Esophagus (tissue), 2 donors: ENCODE data around the gene ZMAT2. TPM values are rescaled to one million over a fixed set of nuclear protein-coding genes. Genes with fewer than 3 reads are reported as not detected.

Experiments
- H3K27ac ChIP-seq, 2 donors: one replicate each; pipeline ENCODE4 v1.5.1; 2013; ENCODE audit warnings: low read depth in 2 of 2, mild to moderate bottlenecking in 2 of 2, inconsistent platforms in 1 of 2, low read length in 1 of 2, moderate library complexity in 1 of 2
- H3K27me3 ChIP-seq, 2 donors: one replicate each; pipeline ENCODE4 v1.6.1; 2013; ENCODE audit warnings: low read length in 2 of 2, control low read depth in 1 of 2, mild to moderate bottlenecking in 1 of 2; ENCODE audit not compliant: insufficient read depth in 2 of 2, control insufficient read depth in 1 of 2
- H3K36me3 ChIP-seq, 2 donors: one replicate each; pipeline ENCODE4 v1.6.1; 2013; ENCODE audit warnings: low read length in 1 of 2; ENCODE audit not compliant: control insufficient read depth in 2 of 2, insufficient read depth in 2 of 2
- H3K4me1 ChIP-seq, 2 donors: one replicate each; pipeline ENCODE4 v1.6.1; 2013; ENCODE audit warnings: low read length in 1 of 2; ENCODE audit not compliant: control insufficient read depth in 2 of 2, insufficient read depth in 2 of 2
- H3K4me3 ChIP-seq, 2 donors: one replicate each; pipeline ENCODE4 v1.5.1; 2013; ENCODE audit warnings: low read length in 2 of 2, mild to moderate bottlenecking in 2 of 2, low read depth in 1 of 2, moderate library complexity in 1 of 2
- H3K9me3 ChIP-seq, 2 donors: one replicate each; pipeline ENCODE4 v1.6.1; 2013; ENCODE audit warnings: mild to moderate bottlenecking in 2 of 2, low read depth in 1 of 2, low read length in 1 of 2, moderate library complexity in 1 of 2; ENCODE audit not compliant: control insufficient read depth in 2 of 2, insufficient read depth in 1 of 2
- WGBS, 2 donors: extraction: QIAGEN DNeasy Blood & Tissue Kit; methylation state at CpG; one replicate each; pipeline ENCODE4 v1.1.7; 2013; 5-methylcytosine and 5-hydroxymethylcytosine counted together
- polyA plus RNA-seq, 2 donors: library from polyadenylated mRNA; stranded (reverse); fragments of 200-250 nt; gene quantifications; one replicate each; pipeline ENCODE4 v1.2.3, GENCODE V29; 2013
- donor health status: healthy with polysubstance abuse.
- donor health status: Bipolar disorder and iron deficiency.

Gene ZMAT2
- polyA plus RNA-seq, 2 donors: 35.8 to 61.6 TPM

- no peak within 1 kb of the TSS for H3K4me3 ChIP-seq
- H3K27ac ChIP-seq: no peak within 1 kb of the TSS
- H3K9me3 ChIP-seq: no peaks in the 10 kb centered on the region
- no peaks in the 10 kb centered on the region for H3K4me1 ChIP-seq
- peaks cover 31 to 62% of the 10 kb centered on the region in 2 donors for H3K36me3 ChIP-seq
- H3K27me3 ChIP-seq: no peaks in the 10 kb centered on the region
- 90 to 92% methylated on average over 45 of the region's 45 CpGs for WGBS, 2 donors
These were observed 26.9 kb upstream of the ZMAT2 start, which contains the start of gene DND1 for GRCh38 chr5:140673187-140673976. DND1 (minus strand) TSS chr5:140673576; CDS start chr5:140673542, 34 bp downstream.

GRCh38 chr5:140674211-140674610 is 26.0 kb upstream of the ZMAT2 start:
- Histone ChIP-seq H3K9me3 (no peaks in the 10 kb centered on the region), H3K27me3 (no peaks in the 10 kb centered on the region), H3K27ac (no peak overlapping the region), H3K4me1 (no peaks in the 10 kb centered on the region), H3K4me3 (no peak overlapping the region), H3K36me3 (peaks cover 23 to 54% of the 10 kb centered on the region in 2 donors)
- 79 to 83% methylated on average over 2 of the region's 2 CpGs for WGBS, 2 donors

- WGBS, 2 donors: 92 to 95% methylated on average over 4 of the region's 4 CpGs
- no peaks in the 10 kb centered on the region for H3K9me3 ChIP-seq
- H3K4me3 ChIP-seq: no peak overlapping the region
- H3K27me3 ChIP-seq: no peaks in the 10 kb centered on the region
- peaks cover 19 to 50% of the 10 kb centered on the region in 2 donors for H3K36me3 ChIP-seq
- no peak overlapping the region for H3K27ac ChIP-seq
- H3K4me1 ChIP-seq: no peaks in the 10 kb centered on the region
These were observed 25.6 kb upstream of the ZMAT2 start for GRCh38 chr5:140674629-140675028.

GRCh38 chr5:140677947-140678346 is 22.3 kb upstream of the ZMAT2 start:
- WGBS, 2 donors: 89 to 95% methylated on average over 3 of the region's 3 CpGs
- Histone ChIP-seq H3K27ac (no peak overlapping the region), H3K27me3 (no peaks in the 10 kb centered on the region), H3K4me3 (no peak overlapping the region), H3K4me1 (no peaks in the 10 kb centered on the region), H3K9me3 (no peaks in the 10 kb centered on the region), H3K36me3 (peaks cover 25 to 44% of the 10 kb centered on the region in 2 donors)

GRCh38 chr5:140678993-140679392 is 21.3 kb upstream of the ZMAT2 start:
- Histone ChIP-seq H3K4me1 (no peaks in the 10 kb centered on the region), H3K36me3 (peaks cover 25 to 39% of the 10 kb centered on the region in 2 donors), H3K9me3 (no peaks in the 10 kb centered on the region), H3K4me3 (no peak overlapping the region), H3K27me3 (no peaks in the 10 kb centered on the region), H3K27ac (no peak overlapping the region)
- 95 to 97% methylated on average over 7 of the region's 7 CpGs for WGBS, 2 donors

- Histone ChIP-seq H3K27ac (peak overlapping the region; percentile 92 to 99), H3K9me3 (no peaks in the 10 kb centered on the region), H3K36me3 (peaks cover under 1 to 8% of the 10 kb centered on the region in 2 donors), H3K27me3 (no peaks in the 10 kb centered on the region), H3K4me3 (peak overlapping the region; percentile 84 to 91), H3K4me1 (peaks cover 0 to 2% of the 10 kb centered on the region in 2 donors)
- WGBS, 2 donors: 52 to 55% methylated on average over 8 of the region's 8 CpGs
These were observed 9.8 kb upstream of the ZMAT2 start for GRCh38 chr5:140690376-140690932.

- Histone ChIP-seq H3K27ac (peak within 1 kb of the TSS; percentile 92 to 99), H3K36me3 (peaks cover 4 to 13% of the 10 kb centered on the region in 2 donors), H3K9me3 (no peaks in the 10 kb centered on the region), H3K27me3 (no peaks in the 10 kb centered on the region), H3K4me1 (peaks cover 0 to 2% of the 10 kb centered on the region in 2 donors), H3K4me3 (peak within 1 kb of the TSS; percentile 84 to 91)
- WGBS, 2 donors: 0 to 1% methylated on average over 60 to 61 of the region's 61 CpGs
These were observed 9.0 kb upstream of the ZMAT2 start, which contains the start of the genes HARS1 and HARS2 for GRCh38 chr5:140690941-140691924. HARS1 (minus strand) TSS chr5:140691370; CDS start chr5:140691304, 66 bp downstream. HARS2 (plus strand) TSS chr5:140691455; CDS start chr5:140691649, 194 bp downstream.

- WGBS, 2 donors: 57 to 74% methylated on average over 5 of the region's 5 CpGs
- Histone ChIP-seq H3K4me1 (peaks cover 0 to 2% of the 10 kb centered on the region in 2 donors), H3K27ac (no peak overlapping the region), H3K9me3 (no peaks in the 10 kb centered on the region), H3K4me3 (no peak overlapping the region), H3K27me3 (no peaks in the 10 kb centered on the region), H3K36me3 (peaks cover 27 to 33% of the 10 kb centered on the region in 2 donors)
These were observed 6.0 kb upstream of the ZMAT2 start for GRCh38 chr5:140694276-140694675.

GRCh38 chr5:140696891-140697492 is 3.3 kb upstream of the ZMAT2 start:
- no peak overlapping the region for H3K4me3 ChIP-seq
- 84 to 89% methylated on average over 4 of the region's 4 CpGs for WGBS, 2 donors
- H3K4me1 ChIP-seq: no peaks in the 10 kb centered on the region
- no peaks in the 10 kb centered on the region for H3K9me3 ChIP-seq
- no peaks in the 10 kb centered on the region for H3K27me3 ChIP-seq
- no peak overlapping the region for H3K27ac ChIP-seq
- peaks cover 27 to 34% of the 10 kb centered on the region in 2 donors for H3K36me3 ChIP-seq
